Colon (tissue), 2 donors: ENCODE data around the gene AMBRA1.

Experiments used
- FAIRE-seq: peaks from 2 replicates; lab custom pipeline; 2012; peaks lifted over from hg19 to GRCh38; lab: Jason Lieb, UNC
- donor health status: control.
- donor health status: control.

The AMBRA1 gene

GRCh38 chr11:46593550-46594373, at the start of gene AMBRA1:
Gene AMBRA1, minus strand, starts transcription at chr11:46594023. Its CDS starts 45,643 bp downstream, at chr11:46548380.
- FAIRE-seq: no peak

- no peak for FAIRE-seq
Measured at GRCh38 chr11:46643531-46643930, 49.7 kb upstream of the AMBRA1 start.

GRCh38 chr11:46642627-46643335, 49.0 kb upstream of the AMBRA1 start:
- no peak for FAIRE-seq

- no peak for FAIRE-seq
Measured at GRCh38 chr11:46641639-46642038, 47.8 kb upstream of the AMBRA1 start.

- FAIRE-seq: no peak
Measured at GRCh38 chr11:46640036-46640788, 46.4 kb upstream of the AMBRA1 start.

- no peak for FAIRE-seq
Measured at GRCh38 chr11:46639197-46639839, 45.5 kb upstream of the AMBRA1 start.

GRCh38 chr11:46637546-46637945, 43.7 kb upstream of the AMBRA1 start:
- no peak for FAIRE-seq

- FAIRE-seq: no peak
Measured at GRCh38 chr11:46635557-46636139, 41.8 kb upstream of the AMBRA1 start.

- no peak for FAIRE-seq
Measured at GRCh38 chr11:46633291-46634217, 39.7 kb upstream of the AMBRA1 start.

GRCh38 chr11:46632502-46632901, 38.7 kb upstream of the AMBRA1 start:
- FAIRE-seq: no peak

GRCh38 chr11:46631676-46632075, 37.9 kb upstream of the AMBRA1 start:
- no peak for FAIRE-seq

- no peak for FAIRE-seq
Measured at GRCh38 chr11:46630237-46630636, 36.4 kb upstream of the AMBRA1 start.

GRCh38 chr11:46628961-46629360, 35.1 kb upstream of the AMBRA1 start:
- no peak for FAIRE-seq

- FAIRE-seq: no peak
Measured at GRCh38 chr11:46625406-46625805, 31.6 kb upstream of the AMBRA1 start.

GRCh38 chr11:46618837-46619236, 25.0 kb upstream of the AMBRA1 start:
- FAIRE-seq: no peak

GRCh38 chr11:46617972-46618314, 24.1 kb upstream of the AMBRA1 start:
- no peak for FAIRE-seq

- FAIRE-seq: no peak
Measured at GRCh38 chr11:46617134-46617971, 23.5 kb upstream of the AMBRA1 start, which contains the start of the genes ATG13 and HARBI1. Gene ATG13, plus strand, starts transcription at chr11:46617553. Its CDS starts 26,739 bp downstream, at chr11:46644292. Gene HARBI1, minus strand, starts transcription at chr11:46617227. Its CDS starts 990 bp downstream, at chr11:46616237.

GRCh38 chr11:46616551-46617133, 22.8 kb upstream of the AMBRA1 start:
- FAIRE-seq: no peak

- FAIRE-seq: no peak
Measured at GRCh38 chr11:46615756-46616155, 21.9 kb upstream of the AMBRA1 start.
